Bronchial epithelial cell (primary cell): Measurements from ENCODE around the gene TAOK3. TPM values are rescaled to one million over a fixed set of nuclear protein-coding genes. Genes with fewer than 3 reads are reported as not detected.
A peak's percentile ranks its signal among the peaks of the same experiment; 100 is the strongest.
"Not testable (repeated sequence)": the region's sequence is repeated elsewhere in the genome, so short reads cannot be mapped to it uniquely, and the experiment has no call there.

Experiments used
- DNase-seq: peaks from one replicate; pipeline ENCODE4 v3.0.0-alpha.2; 2010; ENCODE audit warnings: low read depth
- FAIRE-seq: peaks from 2 replicates; lab custom pipeline; 2011; peaks lifted over from hg19 to GRCh38; lab: Jason Lieb, UNC
- H3K27me3 ChIP-seq: 2 replicates; pipeline ENCODE4 v1.5.1; 2011; ENCODE audit warnings: low read length; ENCODE audit not compliant: control insufficient read depth, insufficient read depth
- H3K36me3 ChIP-seq: 2 replicates; pipeline ENCODE4 v1.5.1; 2011; ENCODE audit warnings: low read length; ENCODE audit not compliant: control insufficient read depth, insufficient read depth
- H3K4me3 ChIP-seq: 2 replicates; pipeline ENCODE4 v1.5.1; 2011; ENCODE audit warnings: mild to moderate bottlenecking, low read depth, low read length, control low read depth
- total RNA-seq: library from RNA; depleted of rRNA; stranded (reverse); fragments of >200 nt; gene quantifications from 2 replicates; pipeline ENCODE4 v1.2.1, GENCODE V29; 2014
- TF ChIP-seq, protein P1 (sequence below): IDR thresholded peaks from 2 replicates; pipeline ENCODE4 v1.5.1; 2011; ENCODE audit warnings: mild to moderate bottlenecking, moderate library complexity, low read length, control low read depth, inconsistent platforms; ENCODE audit not compliant: insufficient read depth, severe bottlenecking

The TAOK3 gene
- total RNA-seq, 1 donor from 2014 or later, result 25.3 TPM

DNA sequence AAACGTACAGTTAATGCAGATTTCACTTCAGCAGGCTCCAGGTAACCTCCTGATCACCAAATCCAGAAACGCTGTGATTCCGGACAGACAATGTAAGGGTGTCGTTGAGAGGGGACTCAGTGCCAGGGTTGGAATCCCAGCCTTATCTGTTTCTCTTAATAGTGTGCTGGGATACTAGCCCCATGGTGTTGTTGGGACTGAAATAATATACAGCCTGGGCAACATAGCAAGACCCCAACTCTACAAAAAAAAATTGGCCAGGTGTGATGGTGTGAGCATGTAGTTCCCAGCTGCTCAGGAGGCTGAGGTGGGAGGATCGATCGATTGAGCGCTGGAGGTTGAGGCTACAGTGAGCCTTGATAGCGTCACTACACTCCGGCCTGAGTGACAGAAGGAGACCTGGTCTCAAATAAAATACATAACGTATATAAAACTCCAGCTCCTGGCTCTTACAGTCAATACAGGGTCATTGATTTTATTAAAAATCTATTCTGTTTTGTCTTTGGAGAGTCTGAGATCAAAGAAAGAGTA, 235.5 kb downstream of the TAOK3 start:
- TF ChIP-seq, protein P1, sequence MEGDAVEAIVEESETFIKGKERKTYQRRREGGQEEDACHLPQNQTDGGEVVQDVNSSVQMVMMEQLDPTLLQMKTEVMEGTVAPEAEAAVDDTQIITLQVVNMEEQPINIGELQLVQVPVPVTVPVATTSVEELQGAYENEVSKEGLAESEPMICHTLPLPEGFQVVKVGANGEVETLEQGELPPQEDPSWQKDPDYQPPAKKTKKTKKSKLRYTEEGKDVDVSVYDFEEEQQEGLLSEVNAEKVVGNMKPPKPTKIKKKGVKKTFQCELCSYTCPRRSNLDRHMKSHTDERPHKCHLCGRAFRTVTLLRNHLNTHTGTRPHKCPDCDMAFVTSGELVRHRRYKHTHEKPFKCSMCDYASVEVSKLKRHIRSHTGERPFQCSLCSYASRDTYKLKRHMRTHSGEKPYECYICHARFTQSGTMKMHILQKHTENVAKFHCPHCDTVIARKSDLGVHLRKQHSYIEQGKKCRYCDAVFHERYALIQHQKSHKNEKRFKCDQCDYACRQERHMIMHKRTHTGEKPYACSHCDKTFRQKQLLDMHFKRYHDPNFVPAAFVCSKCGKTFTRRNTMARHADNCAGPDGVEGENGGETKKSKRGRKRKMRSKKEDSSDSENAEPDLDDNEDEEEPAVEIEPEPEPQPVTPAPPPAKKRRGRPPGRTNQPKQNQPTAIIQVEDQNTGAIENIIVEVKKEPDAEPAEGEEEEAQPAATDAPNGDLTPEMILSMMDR, result no peak
- H3K27me3 ChIP-seq, result no peaks in the 10 kb centered on the region
- FAIRE-seq, result no peak
- peaks cover 3% of the 10 kb centered on the region for H3K36me3 ChIP-seq
- DNase-seq, result no peak
- peak overlapping the region; percentile 94 for H3K4me3 ChIP-seq

DNA sequence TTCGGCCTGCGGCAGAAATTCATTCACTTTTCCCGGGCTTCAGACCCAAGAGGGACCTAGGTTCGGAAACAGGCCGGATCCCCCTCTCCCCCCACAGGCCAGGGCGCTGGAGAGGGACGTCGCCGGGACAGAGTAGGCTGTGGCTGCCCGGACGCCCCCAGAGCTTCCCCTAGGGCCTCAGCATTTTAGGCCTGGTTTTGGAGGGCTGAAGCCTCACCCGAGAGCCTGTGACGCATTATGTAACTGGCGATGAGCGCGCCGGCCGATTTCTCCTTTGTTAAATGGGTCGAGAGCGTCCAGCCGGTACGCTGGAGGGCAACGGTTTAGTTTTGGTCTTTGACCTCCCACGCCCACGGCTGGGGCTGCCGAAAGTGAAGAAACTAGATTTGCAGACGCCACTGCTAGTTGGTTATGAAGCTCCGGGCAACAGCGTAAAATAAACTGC, 236.1 kb downstream of the TAOK3 start:
- TF ChIP-seq, protein P1, result no peak
- Histone ChIP-seq H3K27me3 (no peaks in the 10 kb centered on the region), H3K4me3 (peak overlapping the region; percentile 94), H3K36me3 (peaks cover 3% of the 10 kb centered on the region)
- DNase-seq (peak; percentile 17), FAIRE-seq (no peak)

DNA sequence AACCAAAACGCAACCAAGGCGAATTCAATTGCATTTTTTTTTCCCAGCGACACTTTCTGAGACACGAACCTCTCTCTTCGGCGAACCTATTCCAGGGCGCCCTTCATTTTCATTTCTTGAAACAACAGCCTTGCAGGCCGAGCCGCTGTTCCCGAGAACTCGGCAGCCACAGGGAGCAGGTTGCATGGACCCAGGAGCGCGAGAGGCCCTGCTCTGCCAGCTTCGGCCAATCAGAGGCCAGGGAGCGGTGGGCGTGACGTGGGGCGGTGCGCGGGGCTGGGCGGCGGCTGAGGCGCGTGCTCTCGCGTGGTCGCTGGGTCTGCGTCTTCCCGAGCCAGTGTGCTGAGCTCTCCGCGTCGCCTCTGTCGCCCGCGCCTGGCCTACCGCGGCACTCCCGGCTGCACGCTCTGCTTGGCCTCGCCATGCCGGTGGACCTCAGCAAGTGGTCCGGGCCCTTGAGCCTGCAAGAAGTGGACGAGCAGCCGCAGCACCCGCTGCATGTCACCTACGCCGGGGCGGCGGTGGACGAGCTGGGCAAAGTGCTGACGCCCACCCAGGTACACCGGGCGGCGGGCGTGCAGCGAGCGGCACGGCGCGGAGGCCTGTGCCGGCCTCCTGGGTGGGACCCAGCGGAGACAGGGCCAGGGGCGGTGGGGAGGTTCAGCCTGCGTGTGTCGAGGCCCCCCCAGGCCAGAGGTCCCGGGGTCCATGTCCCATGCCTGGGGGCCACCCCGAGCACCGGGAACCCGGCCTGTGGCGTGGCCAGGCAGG, 236.7 kb downstream of the TAOK3 start, which contains the start of gene PEBP1:
Gene PEBP1, plus strand, starts transcription at position 337 of the 771 bp plus-strand sequence. Its CDS starts 86 bp downstream, at position 423.
- FAIRE-seq (no peak), DNase-seq (peak; percentile 76)
- TF ChIP-seq, protein P1, result no peak

DNA sequence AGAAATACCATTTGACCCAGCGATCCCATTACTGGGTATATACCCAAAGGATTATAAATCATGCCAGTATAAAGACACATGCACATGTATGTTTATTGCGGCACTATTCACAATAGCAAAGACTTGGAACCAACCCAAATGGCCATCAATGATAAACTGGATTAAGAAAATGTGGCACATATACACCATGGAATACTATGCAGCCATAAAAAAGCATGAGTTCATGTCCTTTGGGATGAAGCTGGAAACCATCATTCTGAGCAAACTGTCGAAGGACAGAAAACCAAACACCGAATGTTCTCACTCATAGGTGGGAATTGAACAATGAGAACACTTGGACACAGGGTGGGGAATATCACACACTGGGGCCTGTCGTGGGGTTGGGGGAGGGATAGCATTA, 243.3 kb downstream of the TAOK3 start:
- FAIRE-seq, H3K27me3 ChIP-seq, H3K36me3 ChIP-seq, H3K4me3 ChIP-seq, DNase-seq: not testable (repeated sequence)

More for the DNA sequence above, 236.7 kb downstream of the TAOK3 start, which contains the start of gene PEBP1:
- H3K27me3 ChIP-seq, result no peaks in the 10 kb centered on the region
- H3K4me3 ChIP-seq, result peak within 1 kb of the TSS; percentile 94
- H3K36me3 ChIP-seq, result peaks cover 3% of the 10 kb centered on the region

DNA sequence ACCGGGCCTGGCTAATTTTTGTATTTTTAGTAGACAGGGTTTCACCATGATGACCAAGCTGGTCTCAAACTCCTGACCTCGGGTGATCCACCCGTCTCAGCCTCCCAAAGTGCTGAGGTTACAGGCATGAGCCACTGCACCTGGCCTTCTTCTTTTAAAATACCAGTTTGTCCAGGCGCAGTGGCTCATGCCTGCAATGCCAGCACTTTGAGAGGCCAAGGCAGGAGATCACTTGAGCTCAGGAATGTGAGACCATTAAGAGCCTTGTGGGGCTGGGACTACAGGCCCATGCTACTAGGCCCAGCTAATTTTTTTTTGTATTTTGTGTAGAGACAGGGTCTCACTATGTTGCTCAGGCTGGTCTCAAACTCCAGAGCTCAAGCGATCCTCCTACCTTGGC, 244.8 kb downstream of the TAOK3 start:
- Histone ChIP-seq H3K4me3 (no peak overlapping the region), H3K36me3 (no peaks in the 10 kb centered on the region), H3K27me3 (no peaks in the 10 kb centered on the region)
- TF ChIP-seq, protein P1, result no peak
- FAIRE-seq, result no peak
- no peak for DNase-seq

DNA sequence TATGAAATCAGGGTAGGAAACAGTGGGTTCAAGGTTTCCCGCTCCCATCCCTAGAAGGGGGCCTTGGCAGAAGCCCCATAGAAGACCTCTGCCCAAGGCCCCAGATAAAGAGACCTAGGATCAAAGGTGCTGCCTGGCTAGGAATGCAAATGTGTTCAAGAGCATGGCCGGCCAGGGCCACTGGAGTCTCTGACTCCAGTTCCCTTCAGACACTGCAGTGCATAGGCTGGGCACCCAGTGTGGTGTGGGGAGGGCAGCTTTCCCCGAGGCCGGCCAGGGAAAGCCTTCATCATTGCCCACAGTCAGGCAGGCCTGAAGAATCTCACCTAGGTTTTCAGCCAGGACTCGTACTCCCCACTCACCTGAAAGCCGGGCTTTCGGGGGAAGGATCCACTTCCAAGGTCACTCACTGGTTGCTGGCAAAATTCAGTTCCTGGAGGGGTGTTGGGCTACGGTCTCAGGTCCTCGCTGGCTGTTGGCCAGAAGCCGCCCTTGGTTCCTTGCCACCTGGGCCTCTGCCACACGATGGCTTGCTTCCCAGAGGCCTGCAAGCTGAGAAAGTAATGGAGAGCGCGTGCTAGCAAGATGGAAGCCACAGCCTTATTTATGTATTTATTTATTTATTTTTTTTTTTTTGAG, 246.5 kb downstream of the TAOK3 start:
- DNase-seq (no peak), FAIRE-seq (no peak)
- TF ChIP-seq, protein P1, result no peak
- Histone ChIP-seq H3K36me3 (no peaks in the 10 kb centered on the region), H3K27me3 (no peaks in the 10 kb centered on the region), H3K4me3 (no peak overlapping the region)
